SIG-M5 treated with dmso at 0.1 percent for 504 hours (cell line): ENCODE data around the gene CAMK2D.
A peak's percentile ranks its signal among the peaks of the same experiment; 100 is the strongest.

ENCODE experiments used
- DNase-seq: peaks from one replicate; lab custom pipeline; 2025; ENCODE audit not compliant: unreplicated experiment; lab: John Stamatoyannopoulos, UW

Gene CAMK2D

DNA sequence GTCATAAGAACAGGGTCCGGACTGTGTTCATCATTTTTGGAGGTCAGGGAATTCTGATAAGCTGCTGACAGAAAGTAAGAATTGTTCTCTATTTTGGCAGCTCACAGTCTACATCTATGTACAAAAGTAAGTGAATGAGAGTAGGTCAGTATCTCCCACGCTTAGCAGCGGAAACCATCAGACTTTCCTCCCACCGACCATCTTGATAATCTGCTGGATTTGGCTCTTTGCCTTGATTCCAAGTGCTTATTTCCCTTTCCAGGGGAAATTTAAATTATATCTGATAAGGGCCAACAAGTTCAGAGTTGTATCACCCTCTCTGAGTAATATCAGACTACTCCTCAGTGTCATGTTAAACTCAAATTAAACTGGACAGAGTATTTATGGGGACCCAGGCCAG, 118.0 kb downstream of the CAMK2D start:
- DNase-seq, result no peak

DNA sequence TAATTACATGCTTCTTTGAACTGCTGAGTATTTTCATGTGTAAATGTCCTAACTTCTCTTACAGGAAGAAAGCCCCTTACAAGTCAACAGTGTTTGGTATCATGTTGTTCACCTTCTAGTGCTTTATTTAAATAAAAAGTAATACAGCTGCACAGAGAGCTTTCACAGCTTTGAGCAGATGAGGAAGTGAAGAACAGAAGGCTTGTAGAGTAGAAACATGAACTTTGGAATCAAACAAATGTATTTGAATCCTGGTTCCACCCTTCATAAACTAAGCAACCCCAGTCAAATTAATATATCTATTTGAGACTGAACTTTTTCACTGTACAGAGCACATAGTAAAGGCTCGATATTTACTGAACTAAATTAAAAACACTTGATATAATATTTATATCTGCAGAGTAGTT, 120.5 kb downstream of the CAMK2D start:
- DNase-seq, result no peak

DNA sequence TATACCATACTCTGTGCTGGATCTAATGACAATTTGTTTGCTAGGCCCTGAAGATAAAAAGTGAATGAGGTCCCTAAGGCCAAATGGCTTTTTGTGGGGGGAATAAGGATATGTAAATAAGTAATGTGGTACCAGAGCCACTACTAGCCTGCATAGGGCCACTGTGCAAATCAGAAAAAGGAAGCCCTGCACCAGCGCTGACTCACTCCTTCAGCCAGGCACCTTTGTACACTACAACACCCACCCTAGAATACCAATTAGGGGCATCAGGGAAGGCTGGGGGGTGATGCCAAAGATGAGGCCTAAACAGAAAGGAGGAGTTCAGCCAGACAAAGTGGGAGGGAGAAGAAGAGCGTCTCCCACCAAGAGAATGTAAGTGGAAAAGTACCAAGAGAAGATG, 122.2 kb downstream of the CAMK2D start:
- no peak for DNase-seq

DNA sequence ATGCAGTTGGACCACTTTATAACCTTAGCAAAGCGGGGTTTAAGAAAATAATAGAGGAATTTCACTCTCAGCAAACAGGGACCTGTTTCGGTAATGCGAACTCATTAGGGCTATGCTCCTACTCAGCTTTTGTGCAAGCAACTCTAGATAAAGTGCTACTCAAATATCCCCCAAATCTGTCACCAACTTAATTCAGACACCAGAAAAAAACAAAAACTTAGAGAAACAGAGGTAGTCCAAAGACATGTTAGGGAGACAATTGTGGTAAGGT, 123.0 kb downstream of the CAMK2D start:
- DNase-seq, result no peak

DNA sequence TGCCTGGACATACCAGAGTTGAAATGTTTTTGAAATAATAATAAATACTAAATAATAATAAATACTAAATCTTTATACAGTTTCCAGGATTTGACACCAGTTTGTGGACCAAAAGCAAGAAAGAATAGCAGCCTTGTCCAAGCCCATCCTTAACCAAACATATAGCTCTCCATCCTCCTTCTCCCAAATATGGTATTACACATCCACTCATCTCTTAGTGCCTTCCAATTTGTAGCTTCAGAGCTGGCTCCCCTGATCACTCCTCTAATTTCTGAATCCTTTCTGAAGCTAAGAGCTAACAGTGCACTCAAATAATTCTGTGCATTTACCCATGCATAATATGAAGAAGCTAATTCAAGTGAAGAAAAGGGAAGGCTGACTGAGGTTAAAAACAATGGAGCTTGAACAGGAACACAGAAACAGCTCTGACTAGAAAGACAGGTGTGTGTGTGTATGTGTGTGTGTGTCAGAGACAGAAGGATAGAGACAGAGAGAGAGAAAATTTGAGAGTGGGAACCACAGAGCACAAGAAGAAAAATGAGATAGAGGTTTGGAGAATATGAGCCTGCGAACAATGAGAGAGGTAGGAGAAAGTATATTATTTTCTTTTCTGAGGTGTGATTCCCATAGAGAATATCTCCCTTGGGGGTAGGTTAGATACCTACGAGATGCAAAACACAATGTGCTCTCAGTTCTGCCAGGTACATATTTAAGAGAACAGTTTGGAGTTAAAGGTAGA, 123.5 kb downstream of the CAMK2D start:
- no peak for DNase-seq

DNA sequence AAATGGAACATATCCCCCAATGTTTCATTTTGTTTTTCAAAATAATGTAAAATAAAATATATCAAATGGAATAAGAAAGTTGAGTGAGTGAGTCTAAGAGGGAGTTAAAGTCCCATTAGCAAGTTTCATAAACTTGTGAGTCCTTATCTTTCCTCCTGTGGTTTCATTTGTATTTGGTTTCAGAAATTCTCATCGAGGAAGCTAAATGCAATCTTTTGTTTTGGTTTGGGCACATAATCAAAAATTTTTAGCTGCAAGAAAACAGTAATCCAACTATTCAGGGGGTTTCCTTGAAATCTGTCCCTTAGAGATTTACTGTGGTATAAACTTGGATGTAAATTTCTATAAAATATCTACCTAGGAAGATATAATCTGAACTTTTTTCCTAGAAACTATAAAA, 124.2 kb downstream of the CAMK2D start:
- no peak for DNase-seq

DNA sequence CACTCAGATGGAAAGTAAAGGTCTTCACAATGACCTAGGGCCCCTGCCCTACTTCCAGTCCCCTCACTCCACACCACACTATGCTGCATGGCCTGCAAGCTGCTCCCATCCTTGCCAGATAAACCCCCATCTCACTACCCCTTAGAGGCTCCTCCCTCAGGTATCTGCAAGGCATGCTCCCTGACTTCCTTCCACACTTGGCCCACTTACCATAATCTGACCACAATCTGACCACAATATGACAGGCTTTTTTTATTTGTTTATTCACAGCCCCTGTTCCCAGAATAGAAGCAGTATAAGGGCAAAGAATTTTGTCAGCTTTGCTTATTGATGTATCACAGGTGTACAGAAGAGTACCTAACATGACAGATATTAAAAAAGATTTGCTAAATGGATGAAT, 124.7 kb downstream of the CAMK2D start:
- DNase-seq, result peak; percentile 19

DNA sequence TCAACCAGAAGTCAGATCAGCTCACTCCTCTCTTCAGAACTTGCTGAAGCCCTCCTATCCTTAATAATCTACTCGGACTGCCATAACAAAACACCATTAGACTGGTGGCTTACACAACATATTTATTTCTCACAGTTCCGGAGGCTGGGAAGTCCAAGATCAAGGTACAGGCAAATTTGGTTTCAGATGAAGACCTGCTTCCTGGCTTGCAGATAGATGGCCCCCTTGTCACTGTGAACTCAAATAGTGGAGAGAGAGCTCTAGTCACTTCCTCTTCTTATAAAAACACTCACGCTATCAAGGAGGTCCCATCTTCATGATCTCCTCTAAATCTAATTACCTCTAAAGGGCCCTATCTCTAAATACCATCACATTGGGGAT, 125.1 kb downstream of the CAMK2D start:
- peak; percentile 69 for DNase-seq

DNA sequence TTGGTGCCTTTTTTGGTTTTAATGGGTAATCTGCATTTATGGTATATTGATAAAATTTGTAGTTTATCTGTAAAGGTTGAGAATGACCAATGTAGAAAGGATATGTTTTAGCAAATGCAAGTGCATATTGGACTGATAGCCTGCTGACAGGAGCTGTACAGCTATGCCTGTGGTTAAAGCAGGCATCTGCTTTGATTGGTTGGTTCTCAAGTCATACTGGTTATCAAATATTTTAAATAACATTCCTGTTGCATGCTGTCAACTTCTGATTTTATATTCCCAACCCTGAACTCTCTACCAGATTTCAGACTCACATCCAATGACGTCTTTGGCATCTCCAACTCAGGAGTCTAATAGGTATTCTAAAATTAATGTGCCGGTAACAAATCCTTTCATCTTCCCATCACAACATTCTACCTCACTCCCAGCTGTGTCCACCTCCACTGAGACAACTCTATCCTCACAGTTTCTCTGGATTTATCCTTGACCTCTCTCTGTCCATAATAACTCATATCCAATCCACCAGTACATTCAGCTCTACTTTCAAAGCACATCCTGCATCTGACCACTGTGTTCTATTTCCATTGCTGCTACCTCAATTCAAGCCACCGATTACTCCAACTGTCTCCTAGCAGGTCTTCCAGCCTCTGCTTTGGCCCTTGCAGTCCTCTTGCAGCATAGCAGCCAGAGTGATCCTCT, 125.7 kb downstream of the CAMK2D start:
- DNase-seq, result no peak

DNA sequence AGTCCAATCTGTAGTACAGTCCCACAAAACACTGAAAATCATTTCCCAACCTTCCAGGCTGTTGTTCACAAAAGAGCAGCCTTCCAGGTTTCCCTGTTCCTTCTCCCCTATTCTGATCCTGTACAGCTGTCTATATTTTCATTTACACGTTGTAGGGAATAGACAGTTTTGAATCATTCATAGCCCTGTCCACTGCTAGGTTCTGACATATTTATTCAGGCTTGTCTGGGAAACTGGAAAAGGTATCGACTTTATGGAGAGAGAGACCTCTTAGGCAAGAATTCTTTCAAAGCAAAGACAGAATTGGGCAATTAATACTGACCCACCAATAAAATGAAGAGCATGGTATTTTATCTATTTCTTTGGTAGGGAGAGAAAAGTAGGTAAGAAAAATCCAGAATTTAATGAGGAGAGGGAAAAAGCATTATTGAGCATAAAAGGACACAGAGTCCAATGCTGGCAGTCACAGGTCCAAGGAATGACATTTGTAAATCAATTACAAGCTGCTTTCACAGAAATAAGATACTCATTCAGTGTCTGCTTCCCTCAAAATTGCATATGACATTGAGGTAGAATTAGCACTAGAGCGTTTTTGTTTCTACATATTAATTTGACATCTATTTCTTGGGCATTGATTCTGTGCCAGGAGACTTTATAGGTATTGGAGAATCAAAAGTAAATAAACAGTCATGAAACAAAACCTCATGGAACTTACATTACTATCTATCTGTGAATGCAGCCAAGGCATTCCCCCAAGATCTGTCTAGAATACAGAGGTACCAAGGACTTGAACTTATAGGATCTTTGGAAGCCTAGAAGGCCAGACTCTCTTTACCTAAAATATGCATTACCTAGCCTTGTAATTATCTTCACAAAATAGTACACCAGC, 127.2 kb downstream of the CAMK2D start:
- no peak for DNase-seq

DNA sequence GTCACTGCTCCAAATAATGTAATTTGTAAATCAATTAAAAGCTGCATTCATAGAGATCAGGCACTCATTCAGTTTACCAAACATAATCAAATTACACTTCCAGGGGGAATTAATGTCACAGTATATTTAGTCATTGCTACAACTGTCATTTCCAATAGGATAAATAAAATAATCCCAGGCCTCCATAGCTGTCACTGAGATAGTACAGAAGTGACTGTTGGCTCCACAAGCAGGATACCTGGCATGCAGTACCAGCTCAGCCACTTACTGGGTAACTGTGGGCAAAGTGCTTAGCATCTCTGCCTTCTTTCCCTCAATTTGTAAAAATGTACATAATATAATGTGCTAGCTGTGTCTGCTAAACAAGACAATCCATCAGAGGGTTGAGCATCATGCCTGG, 128.1 kb downstream of the CAMK2D start:
- no peak for DNase-seq

DNA sequence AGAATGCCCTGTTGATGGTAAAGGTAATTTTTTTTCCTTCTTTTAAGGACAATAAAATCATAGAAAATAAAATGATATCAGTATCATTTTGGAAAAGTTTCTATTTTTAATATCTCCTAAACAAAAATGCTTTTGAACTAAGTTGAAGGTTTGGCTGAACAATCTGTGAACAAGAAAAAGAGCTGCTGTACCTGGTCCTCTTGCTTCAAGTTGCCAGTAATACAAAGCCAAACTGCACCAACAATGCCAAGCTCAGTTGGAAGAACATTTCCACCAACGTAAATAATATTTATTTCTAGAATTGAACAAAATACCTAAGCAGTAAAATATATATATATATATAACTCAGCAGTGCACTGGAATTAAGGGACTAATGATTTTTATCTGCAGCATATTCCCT, 132.8 kb downstream of the CAMK2D start:
- no peak for DNase-seq

DNA sequence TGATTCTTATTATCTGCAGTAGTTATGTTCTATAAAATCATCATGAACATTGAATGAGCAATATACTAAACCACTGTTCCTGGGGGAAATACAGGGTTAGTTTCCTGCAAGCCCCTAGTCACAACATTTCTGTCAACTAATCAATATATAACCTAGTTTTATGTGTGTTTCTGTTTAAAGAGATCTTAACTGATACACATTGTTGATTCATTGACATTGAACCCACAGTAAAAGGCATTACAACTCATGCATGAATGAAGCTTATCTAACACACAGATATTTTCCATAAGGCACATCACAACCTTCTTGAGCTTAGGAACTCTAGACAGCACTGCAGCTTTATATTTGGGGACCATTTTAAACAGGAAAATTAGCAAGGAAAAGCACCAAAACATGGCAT, 134.2 kb downstream of the CAMK2D start:
- DNase-seq, result no peak

DNA sequence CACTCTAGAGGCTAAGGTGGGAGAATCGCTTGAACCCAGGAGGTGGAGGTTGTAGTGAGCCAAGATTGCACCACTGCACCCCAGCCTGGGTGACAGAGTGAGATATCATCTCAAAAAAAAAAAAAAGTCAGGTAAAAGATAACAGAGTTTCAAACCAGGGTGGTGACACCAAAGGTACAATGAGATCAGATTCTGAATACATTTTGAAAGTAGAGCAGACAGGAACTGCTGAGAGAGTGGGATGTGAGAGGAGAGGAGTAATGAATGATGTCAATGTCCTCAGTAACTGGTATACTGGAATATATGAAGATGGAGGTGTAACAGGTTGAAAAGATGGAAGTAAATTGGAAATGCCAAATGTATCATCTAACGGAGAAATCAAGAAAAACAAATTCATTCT, 135.6 kb downstream of the CAMK2D start:
- DNase-seq, result no peak

DNA sequence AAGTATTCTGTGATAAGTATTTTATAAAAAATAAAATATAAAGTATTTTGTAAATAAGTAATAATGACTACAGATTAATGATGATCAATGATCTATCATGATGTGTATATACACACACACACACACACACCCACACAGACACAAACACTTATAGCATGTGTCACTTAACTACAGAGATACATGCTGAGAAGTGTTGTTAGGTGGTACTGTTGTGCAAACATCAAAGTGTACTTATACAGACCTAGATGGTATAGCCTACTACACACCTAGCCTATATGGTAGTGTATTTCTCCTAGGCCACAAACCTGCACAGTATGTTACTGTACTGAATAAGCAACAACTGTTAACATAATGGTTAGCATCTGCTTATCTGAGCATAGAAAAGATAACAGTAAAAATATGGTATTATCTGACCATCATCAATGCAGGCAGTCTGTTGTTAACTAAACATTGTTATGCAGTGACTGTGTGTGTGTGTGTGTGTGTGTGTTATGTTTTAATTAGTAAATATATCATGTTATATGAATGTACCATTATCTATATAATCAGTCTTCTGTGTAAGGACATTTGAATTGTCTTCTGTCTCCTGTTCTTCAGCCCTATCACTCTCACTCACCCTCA, 138.2 kb downstream of the CAMK2D start:
- no peak for DNase-seq

DNA sequence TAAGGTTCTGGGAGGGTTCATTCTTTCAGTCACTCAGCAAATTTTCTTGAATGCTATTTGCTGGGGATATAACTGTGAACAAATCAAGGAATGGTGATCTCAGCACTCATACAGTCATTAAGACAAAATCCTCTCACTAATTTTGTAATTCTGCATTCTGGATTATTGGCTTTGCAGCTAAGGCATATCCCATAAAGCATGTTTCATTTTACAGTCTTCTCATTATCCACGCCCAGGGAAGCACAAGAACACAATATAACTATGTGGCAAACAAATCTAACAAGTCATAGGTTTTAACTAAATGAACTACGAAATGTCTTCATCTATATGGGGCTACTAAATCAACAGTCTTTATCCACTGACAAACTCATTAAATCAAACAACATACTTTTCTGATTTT, 139.9 kb downstream of the CAMK2D start:
- no peak for DNase-seq

DNA sequence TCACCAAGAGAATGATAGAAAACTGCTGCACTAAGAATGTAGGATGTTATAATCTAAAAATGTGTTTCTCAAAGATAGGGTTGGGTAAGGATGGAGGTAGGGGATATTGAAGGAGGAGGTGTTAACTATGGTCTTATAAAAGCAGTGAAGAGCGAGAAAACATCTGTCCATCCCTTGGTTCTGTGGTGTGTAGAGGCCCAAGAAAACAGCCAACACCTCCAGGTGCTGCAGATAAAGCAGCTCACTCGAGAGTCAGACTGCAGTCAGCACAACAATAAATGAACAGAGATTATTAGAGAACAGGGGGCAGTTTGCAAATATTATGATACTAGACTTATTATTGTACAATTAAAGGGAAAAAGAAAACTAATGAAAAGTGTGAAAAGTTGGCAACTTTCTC, 141.5 kb downstream of the CAMK2D start:
- no peak for DNase-seq

DNA sequence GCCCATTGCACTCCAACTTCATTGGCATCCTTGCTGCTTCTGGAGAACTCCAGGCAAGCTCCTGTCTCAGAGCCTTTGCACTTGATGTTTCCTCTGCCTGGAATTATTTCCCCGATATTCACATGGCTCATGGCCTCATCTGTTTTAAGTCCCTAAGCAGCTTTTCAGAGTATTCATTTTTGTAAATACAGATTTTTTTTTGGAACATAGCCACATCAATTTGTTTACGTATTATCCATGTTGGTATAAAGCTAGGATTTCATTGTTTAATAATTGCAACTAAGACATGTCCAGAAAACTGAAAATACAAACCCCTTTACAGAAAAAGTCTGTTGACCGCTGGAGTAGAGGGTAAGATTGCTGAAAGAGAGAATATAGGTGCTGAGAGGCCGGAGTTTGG, 142.0 kb downstream of the CAMK2D start:
- no peak for DNase-seq

DNA sequence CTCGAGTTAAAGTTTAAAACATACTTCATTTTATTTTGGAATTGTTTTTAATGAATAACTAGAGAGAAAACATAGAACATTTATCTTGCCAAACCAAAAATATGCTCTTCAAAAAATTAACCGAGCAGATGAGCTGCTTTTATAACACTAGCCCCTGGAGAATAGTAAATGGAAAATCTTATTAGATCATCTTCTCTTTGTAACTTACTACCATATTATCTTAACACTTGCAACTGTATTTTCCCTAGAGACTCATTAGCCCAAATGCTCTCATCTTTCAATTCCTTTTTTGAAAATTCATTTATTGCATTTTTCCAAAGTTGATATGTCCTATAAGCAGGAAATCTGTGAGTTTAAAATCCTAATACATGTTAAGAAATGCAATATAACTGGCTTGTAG, 143.3 kb downstream of the CAMK2D start:
- no peak for DNase-seq

DNA sequence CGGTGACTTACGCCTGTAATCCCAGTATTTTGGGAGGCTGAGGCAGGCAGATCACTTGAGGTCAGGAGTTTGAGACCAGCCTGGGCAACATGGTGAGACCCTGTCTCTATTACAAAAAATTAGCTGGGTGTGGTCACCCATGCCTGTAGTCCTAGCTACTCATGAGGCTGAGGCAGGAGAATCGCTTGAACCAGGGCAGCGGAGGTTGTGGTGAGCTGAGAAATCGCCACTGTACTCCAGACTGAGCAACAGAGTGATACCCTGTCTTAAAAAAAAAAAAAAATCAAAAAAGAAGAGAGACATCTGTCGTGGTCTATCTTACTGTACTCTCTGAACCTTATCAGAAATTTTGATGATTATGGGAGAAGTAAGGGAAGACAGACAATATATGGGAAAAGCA, 144.3 kb downstream of the CAMK2D start:
- DNase-seq, result no peak

DNA sequence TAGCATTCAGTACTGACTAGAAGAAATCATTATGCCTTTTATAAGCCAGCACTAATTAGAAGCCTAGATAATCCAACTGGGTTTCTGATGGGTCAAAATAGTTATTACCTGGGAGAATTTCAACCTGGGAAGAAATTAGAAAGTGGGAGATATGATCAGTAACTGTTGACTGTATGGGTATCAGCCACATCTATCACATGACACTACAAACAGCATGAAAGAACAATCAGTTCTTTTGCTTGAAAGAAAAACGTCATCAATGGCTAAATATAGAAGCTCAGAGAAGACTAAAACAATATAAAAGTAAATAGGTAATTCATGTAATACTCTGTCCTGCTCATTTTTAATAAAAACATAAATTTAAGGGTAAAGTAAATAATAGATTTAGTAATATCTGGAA, 145.1 kb downstream of the CAMK2D start:
- DNase-seq, result no peak

DNA sequence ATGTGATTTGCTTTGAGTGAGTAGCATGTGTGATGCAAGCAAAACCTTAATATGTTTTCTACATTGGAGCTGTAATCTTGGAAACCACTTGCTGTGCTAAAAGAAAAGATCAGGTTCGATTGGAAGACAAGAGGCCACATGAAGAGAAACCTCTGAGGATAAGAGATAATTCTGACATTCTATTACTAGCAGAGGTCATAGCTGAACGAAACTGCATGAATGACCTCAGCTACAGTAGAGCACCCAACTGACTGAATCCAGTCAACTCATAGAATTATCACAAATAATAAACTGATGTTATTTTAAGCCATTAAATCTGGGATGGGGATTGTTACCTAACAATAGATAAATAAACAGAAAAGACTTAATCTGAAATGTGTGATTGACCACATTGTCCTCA, 147.1 kb downstream of the CAMK2D start:
- DNase-seq, result no peak
